GM19467 (cell line): Measurements from ENCODE around the gene MAD2L1BP.

Experiments used
- ATAC-seq: cut with Tn5 transposase; IDR thresholded peaks from one replicate; pipeline ENCODE4 v1.9.1; 2021; ENCODE audit warnings: mild to moderate bottlenecking, moderate library complexity; ENCODE audit not compliant: unreplicated experiment

Gene MAD2L1BP

GRCh38 chr6:43680308-43681200 is 44.9 kb downstream of the MAD2L1BP start:
- no peak for ATAC-seq

DNA sequence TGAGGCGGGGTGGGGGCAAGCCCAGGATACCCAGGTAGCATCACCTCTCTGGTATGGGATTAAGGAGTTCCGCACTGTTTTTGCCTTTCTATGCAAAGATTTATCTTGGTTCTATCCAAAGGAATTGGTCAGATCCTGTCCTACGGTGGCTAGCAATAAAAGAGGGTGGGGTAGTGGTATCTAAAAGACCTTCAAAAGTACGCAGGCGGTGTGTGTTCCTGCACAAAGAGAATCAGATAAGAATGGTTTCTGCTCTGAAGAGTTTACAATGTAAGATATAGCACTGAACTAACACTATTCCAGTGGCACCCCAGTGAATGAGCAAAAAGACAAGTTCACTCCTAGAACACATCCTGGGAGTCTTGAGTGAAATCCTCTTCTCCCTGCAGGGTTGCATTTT is 45.7 kb downstream of the MAD2L1BP start:
- ATAC-seq, result no peak

DNA sequence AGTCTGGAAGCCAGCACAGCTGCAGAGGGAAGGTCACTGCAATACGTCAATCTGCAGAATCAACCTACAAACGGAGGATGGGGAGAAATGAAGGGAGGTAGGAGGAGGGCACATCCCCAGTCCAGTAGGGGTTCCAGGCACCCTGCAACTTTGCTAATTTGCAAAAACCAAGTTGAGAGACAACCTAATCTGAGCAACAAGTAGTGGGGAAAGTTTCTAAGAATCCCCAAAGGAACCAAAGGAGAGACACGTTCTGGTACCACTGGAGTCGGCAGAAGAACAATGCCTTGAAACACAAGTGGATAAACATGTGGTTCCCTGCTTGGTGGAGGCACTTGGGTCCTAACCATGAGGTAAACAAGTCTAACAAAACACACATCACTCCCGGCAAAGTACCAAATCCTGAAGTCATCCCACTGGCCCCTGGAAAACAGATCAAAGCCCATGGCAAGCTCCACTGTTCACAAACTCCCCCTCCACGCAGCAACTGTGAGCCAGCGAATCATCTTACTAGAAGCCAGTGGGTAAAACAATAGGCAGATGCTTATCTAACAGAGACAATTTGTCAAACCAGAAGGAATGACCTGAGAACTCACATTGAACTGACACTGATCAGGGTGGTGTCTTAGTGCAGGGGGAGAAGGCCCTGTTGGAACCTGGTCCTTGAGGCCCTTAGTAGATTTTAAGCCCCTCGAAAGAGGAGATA is 47.2 kb downstream of the MAD2L1BP start:
- no peak for ATAC-seq

- no peak for ATAC-seq
These were observed 48.2 kb downstream of the MAD2L1BP start for GRCh38 chr6:43683708-43684455.

DNA sequence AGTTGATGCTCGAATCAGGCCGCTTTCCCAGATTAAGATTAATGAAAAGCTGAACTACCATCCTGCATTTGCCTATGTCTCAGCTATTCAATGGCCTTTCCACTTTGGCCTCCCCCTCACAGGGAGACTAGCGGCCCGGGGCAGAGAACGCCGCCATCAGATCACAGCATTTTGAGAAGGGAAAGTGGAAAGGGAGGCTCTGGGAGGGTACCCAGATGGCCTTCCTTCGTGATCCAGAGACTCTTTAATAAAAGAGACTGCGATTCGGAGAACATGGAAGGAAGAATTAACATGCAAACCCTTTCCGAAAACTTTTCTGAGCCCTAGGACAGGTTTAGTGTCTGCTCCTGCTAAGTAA is 51.4 kb downstream of the MAD2L1BP start:
- no peak for ATAC-seq

GRCh38 chr6:43687437-43688347 is 52.1 kb downstream of the MAD2L1BP start, which contains the start of gene MRPS18A:
Gene MRPS18A, minus strand, starts transcription at chr6:43687791. Its CDS starts 12 bp downstream, at chr6:43687779.
- ATAC-seq, result peak; percentile 79

- no peak for ATAC-seq
These were observed 53.8 kb downstream of the MAD2L1BP start for GRCh38 chr6:43689421-43689820.
